ENCODE measurements around the gene TBATA.
A peak's percentile ranks its signal among the peaks of the same experiment; 100 is the strongest.

Gene TBATA

GRCh38 chr10:70816220-70816894, 31.2 kb upstream of the TBATA start:
- no peaks in the 10 kb centered on the region for H3F3A ChIP-seq (ENCODE audit: insufficient read depth, low read length)
- peak overlapping the region; percentile 84 for H3K4me3 ChIP-seq (ENCODE audit: low read depth, low read length, poor library complexity, severe bottlenecking)
- no peak for TF ChIP-seq EZH2 (IDR thresholded peaks at IDR 0.05; ENCODE audit: borderline replicate concordance, low read length)
- TF ChIP-seq, protein P1, sequence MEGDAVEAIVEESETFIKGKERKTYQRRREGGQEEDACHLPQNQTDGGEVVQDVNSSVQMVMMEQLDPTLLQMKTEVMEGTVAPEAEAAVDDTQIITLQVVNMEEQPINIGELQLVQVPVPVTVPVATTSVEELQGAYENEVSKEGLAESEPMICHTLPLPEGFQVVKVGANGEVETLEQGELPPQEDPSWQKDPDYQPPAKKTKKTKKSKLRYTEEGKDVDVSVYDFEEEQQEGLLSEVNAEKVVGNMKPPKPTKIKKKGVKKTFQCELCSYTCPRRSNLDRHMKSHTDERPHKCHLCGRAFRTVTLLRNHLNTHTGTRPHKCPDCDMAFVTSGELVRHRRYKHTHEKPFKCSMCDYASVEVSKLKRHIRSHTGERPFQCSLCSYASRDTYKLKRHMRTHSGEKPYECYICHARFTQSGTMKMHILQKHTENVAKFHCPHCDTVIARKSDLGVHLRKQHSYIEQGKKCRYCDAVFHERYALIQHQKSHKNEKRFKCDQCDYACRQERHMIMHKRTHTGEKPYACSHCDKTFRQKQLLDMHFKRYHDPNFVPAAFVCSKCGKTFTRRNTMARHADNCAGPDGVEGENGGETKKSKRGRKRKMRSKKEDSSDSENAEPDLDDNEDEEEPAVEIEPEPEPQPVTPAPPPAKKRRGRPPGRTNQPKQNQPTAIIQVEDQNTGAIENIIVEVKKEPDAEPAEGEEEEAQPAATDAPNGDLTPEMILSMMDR (IDR thresholded peaks at IDR 0.05; ENCODE audit: low read length) = no peak
- no peak overlapping the region for H2AFZ ChIP-seq (ENCODE audit: low read length)
- peaks cover 12% of the 10 kb centered on the region for H3K4me1 ChIP-seq (ENCODE audit: insufficient read depth, low read length, severe bottlenecking)
- H3K4me2 ChIP-seq (ENCODE audit: low read length) = peak overlapping the region; percentile 95
- H3K27ac ChIP-seq (ENCODE audit: low read depth, low read length, poor library complexity, severe bottlenecking) = no peak overlapping the region
- peak overlapping the region; percentile 76 for H3K9ac ChIP-seq (ENCODE audit: low read length)
- H3K9me3 ChIP-seq (ENCODE audit: low read length) = no peaks in the 10 kb centered on the region
- no peaks in the 10 kb centered on the region for H3K27me3 ChIP-seq (ENCODE audit: insufficient read depth, low read length)
- no peaks in the 10 kb centered on the region for H3K36me3 ChIP-seq (ENCODE audit: insufficient read depth, low read length)
- H4K20me1 ChIP-seq (ENCODE audit: insufficient read depth, low read length) = no peaks in the 10 kb centered on the region
- no peaks in the 10 kb centered on the region for H3K9me2 ChIP-seq (ENCODE audit: low read depth, low read length)
- no peaks in the 10 kb centered on the region for H3K79me2 ChIP-seq (ENCODE audit: insufficient read depth, low read length)

- H3K9me2 ChIP-seq (ENCODE audit: low read depth, low read length) = no peaks in the 10 kb centered on the region
- peak within 1 kb of the TSS; percentile 95 for H3K4me2 ChIP-seq (ENCODE audit: low read length)
- no peak for TF ChIP-seq EZH2 (IDR thresholded peaks at IDR 0.05; ENCODE audit: borderline replicate concordance, low read length)
- TF ChIP-seq, protein P1 (IDR thresholded peaks at IDR 0.05; ENCODE audit: low read length) = peak; percentile 86
- peak within 1 kb of the TSS; percentile 76 for H3K9ac ChIP-seq (ENCODE audit: low read length)
- no peaks in the 10 kb centered on the region for H4K20me1 ChIP-seq (ENCODE audit: insufficient read depth, low read length)
- H3K4me3 ChIP-seq (ENCODE audit: low read depth, low read length, poor library complexity, severe bottlenecking) = peak within 1 kb of the TSS; percentile 84
- H3K27me3 ChIP-seq (ENCODE audit: insufficient read depth, low read length) = no peaks in the 10 kb centered on the region
- no peak within 1 kb of the TSS for H2AFZ ChIP-seq (ENCODE audit: low read length)
- no peaks in the 10 kb centered on the region for H3F3A ChIP-seq (ENCODE audit: insufficient read depth, low read length)
- no peaks in the 10 kb centered on the region for H3K79me2 ChIP-seq (ENCODE audit: insufficient read depth, low read length)
- peaks cover 12% of the 10 kb centered on the region for H3K4me1 ChIP-seq (ENCODE audit: insufficient read depth, low read length, severe bottlenecking)
- no peak within 1 kb of the TSS for H3K27ac ChIP-seq (ENCODE audit: low read depth, low read length, poor library complexity, severe bottlenecking)
- no peaks in the 10 kb centered on the region for H3K9me3 ChIP-seq (ENCODE audit: low read length)
- no peaks in the 10 kb centered on the region for H3K36me3 ChIP-seq (ENCODE audit: insufficient read depth, low read length)
Observed at GRCh38 chr10:70815504-70816219, 30.5 kb upstream of the TBATA start, which contains the start of gene SGPL1. Gene SGPL1, plus strand, starts transcription at chr10:70815948. Its CDS starts 906 bp downstream, at chr10:70816854.

GRCh38 chr10:70814126-70814525, 28.9 kb upstream of the TBATA start:
- Histone ChIP-seq H3K9ac (ENCODE audit: low read length) (no peak overlapping the region), H3K36me3 (ENCODE audit: insufficient read depth, low read length) (no peaks in the 10 kb centered on the region), H3F3A (ENCODE audit: insufficient read depth, low read length) (no peaks in the 10 kb centered on the region), H3K9me2 (ENCODE audit: low read depth, low read length) (no peaks in the 10 kb centered on the region), H3K4me1 (ENCODE audit: insufficient read depth, low read length, severe bottlenecking) (peaks cover 12% of the 10 kb centered on the region), H3K79me2 (ENCODE audit: insufficient read depth, low read length) (no peaks in the 10 kb centered on the region), H2AFZ (ENCODE audit: low read length) (no peak overlapping the region), H4K20me1 (ENCODE audit: insufficient read depth, low read length) (no peaks in the 10 kb centered on the region), H3K27ac (ENCODE audit: low read depth, low read length, poor library complexity, severe bottlenecking) (no peak overlapping the region), H3K9me3 (ENCODE audit: low read length) (no peaks in the 10 kb centered on the region), H3K4me2 (ENCODE audit: low read length) (no peak overlapping the region), H3K4me3 (ENCODE audit: low read depth, low read length, poor library complexity, severe bottlenecking) (no peak overlapping the region), H3K27me3 (ENCODE audit: insufficient read depth, low read length) (no peaks in the 10 kb centered on the region)
- TF ChIP-seq, protein P1 (IDR thresholded peaks at IDR 0.05; ENCODE audit: low read length) = no peak
- TF ChIP-seq EZH2 (IDR thresholded peaks at IDR 0.05; ENCODE audit: borderline replicate concordance, low read length) = no peak

All from OCI-LY1 (cell line).